Measurements from ENCODE around the gene FAHD2A. TPM values are rescaled to one million over a fixed set of nuclear protein-coding genes. Genes with fewer than 3 reads are reported as not detected.
A peak's percentile ranks its signal among the peaks of the same experiment; 100 is the strongest.
"Not testable (repeated sequence)": the region's sequence is repeated elsewhere in the genome, so short reads cannot be mapped to it uniquely, and the experiment has no call there.

FAHD2A gene
- total RNA-seq, 3 donors from 2014 or later: 19.3 to 50.1 (median 24.3) TPM

- Histone ChIP-seq H3K27me3 (no peaks in the 10 kb centered on the region), H3K36me3 (no peaks in the 10 kb centered on the region), H3K9me3 (no peaks in the 10 kb centered on the region), H3K4me3 (no peak overlapping the region), H3K27ac (no peak overlapping the region), H3K4me1 (no peaks in the 10 kb centered on the region)
- no peak for TF ChIP-seq CTCF (IDR thresholded peaks at IDR 0.05)
- TF ChIP-seq POLR2A (IDR thresholded peaks at IDR 0.05): no peak
- TF ChIP-seq POLR2AphosphoS5 (IDR thresholded peaks at IDR 0.05): no peak
- intact Hi-C loops (cut with DNase I; ENCODE audit: low total_unique reads): no loop called here
- DNase-seq (ENCODE audit: low spot score in 2 of 2): peak in 1 of 2 donors; percentile 38
These were observed 25.9 kb upstream of the FAHD2A start for GRCh38 chr2:95376311-95377215.

DNA sequence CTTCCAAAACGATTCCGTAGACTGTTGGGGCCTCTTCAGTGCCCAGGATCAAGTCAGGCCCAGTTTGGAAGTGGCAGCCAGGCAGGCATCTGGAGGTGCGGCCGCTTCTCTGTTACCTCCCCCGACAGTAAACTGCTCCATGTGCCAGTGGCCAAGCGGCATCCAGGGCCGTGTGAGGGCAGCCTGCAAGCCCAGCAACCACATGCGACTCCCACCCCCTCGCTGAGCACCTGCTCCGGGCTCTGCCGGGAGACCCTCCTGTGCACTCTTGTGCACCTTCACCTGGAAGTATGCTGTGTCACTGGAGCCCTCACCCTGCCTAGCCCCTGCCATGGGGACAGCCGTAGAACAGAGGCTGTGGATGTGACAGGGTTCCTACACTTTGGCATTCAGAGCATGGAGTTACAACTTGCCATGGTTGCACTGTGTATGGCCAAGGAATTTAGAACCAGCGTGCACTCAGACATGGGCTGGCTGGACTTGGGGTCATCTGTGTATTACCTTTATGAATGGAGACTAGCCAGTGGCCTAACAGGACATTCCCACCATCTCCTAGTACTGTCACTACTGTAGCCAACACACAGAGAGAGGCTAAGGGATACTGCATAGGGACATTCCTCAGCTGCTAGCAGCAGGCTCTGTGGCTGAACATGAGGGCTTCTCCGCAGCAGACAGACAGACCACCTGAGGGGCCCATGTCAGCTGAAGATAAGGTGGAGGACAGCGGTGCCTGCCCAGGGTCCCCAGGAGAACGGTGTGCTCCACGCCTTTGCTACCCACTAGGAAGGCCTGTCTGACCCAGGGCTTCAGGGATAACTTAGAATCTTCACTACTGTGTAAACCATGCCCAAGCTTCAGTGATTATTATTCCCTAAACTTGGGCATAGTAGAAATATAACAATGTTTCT lies 25.0 kb upstream of the FAHD2A start:
- H3K9me3 ChIP-seq: no peaks in the 10 kb centered on the region
- H3K36me3 ChIP-seq: no peaks in the 10 kb centered on the region
- no peak overlapping the region for H3K4me3 ChIP-seq
- no peak overlapping the region for H3K27ac ChIP-seq
- H3K4me1 ChIP-seq: no peaks in the 10 kb centered on the region
- H3K27me3 ChIP-seq: no peaks in the 10 kb centered on the region
- intact Hi-C loops (cut with DNase I; ENCODE audit: low total_unique reads): no loop called here
- TF ChIP-seq CTCF (IDR thresholded peaks at IDR 0.05) (no peak), POLR2A (IDR thresholded peaks at IDR 0.05) (no peak), POLR2AphosphoS5 (IDR thresholded peaks at IDR 0.05) (no peak)
- peak in 1 of 2 donors; percentile 38 for DNase-seq (ENCODE audit: low spot score in 2 of 2)

DNA sequence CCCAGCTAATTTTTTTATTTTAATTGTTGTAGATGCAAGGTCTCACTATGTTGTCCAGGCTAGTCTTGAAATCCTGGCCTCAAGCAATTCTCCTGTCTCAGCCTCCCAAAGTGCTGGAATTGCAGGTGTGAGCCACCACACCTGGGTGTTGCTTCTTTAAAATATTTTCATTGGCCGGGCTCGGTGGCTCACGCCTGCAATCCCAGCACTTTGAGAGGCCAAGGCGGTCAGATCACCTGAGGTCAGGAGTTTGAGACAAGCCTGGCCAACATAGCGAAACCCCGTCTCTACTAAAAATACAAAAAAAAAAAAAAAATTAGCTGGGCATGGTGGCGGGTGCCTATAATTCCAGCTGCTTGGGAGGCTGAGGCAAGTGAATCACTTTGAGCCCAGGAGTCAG lies 24.2 kb upstream of the FAHD2A start:
- H3K27me3 ChIP-seq; H3K4me1 ChIP-seq; H3K4me3 ChIP-seq; H3K36me3 ChIP-seq; DNase-seq (ENCODE audit: low spot score in 2 of 2); H3K9me3 ChIP-seq; H3K27ac ChIP-seq; intact Hi-C loops (cut with DNase I; ENCODE audit: low total_unique reads): not testable (repeated sequence)

GRCh38 chr2:95379371-95379831 lies 23.1 kb upstream of the FAHD2A start:
- Histone ChIP-seq H3K9me3 (no peaks in the 10 kb centered on the region), H3K27me3 (no peaks in the 10 kb centered on the region), H3K36me3 (no peaks in the 10 kb centered on the region), H3K27ac (no peak overlapping the region), H3K4me3 (no peak overlapping the region), H3K4me1 (no peaks in the 10 kb centered on the region)
- TF ChIP-seq CTCF (IDR thresholded peaks at IDR 0.05) (no peak), POLR2A (IDR thresholded peaks at IDR 0.05) (no peak), POLR2AphosphoS5 (IDR thresholded peaks at IDR 0.05) (no peak)
- DNase-seq (ENCODE audit: low spot score in 2 of 2): peak in 1 of 2 donors; percentile 19
- intact Hi-C loops (cut with DNase I; ENCODE audit: low total_unique reads): no loop called here

DNA sequence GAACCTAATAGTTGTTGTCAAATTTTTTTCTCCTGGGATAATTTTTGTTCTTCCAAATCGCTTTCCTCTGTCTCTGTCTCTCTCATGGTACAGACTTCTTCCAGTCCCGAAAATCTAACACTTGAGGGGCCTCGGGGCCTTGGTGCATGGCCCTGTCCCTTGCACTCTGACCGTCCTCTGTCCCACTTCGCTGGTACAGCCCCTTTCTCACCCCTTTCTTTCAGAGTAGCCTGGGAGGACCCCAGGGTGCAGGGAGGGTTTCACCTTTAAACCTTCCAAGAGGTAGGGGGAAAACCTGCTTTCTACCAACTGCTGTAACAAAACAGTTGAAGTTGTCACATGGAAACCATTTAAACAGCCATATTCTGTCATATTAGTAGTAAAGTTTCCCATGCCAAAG lies 22.2 kb upstream of the FAHD2A start:
- DNase-seq (ENCODE audit: low spot score in 2 of 2): no peak

More for the DNA sequence above, 22.2 kb upstream of the FAHD2A start:
- Histone ChIP-seq H3K4me3 (no peak overlapping the region), H3K27me3 (no peaks in the 10 kb centered on the region), H3K27ac (no peak overlapping the region), H3K36me3 (no peaks in the 10 kb centered on the region), H3K9me3 (no peaks in the 10 kb centered on the region), H3K4me1 (no peaks in the 10 kb centered on the region)
- intact Hi-C loops (cut with DNase I; ENCODE audit: low total_unique reads): no loop called here
- no peak for TF ChIP-seq POLR2A (IDR thresholded peaks at IDR 0.05)
- no peak for TF ChIP-seq CTCF (IDR thresholded peaks at IDR 0.05)
- TF ChIP-seq POLR2AphosphoS5 (IDR thresholded peaks at IDR 0.05): no peak
